SJSA1 (cell line): ENCODE measurements around the gene DYRK1A. TPM values are rescaled to one million over a fixed set of nuclear protein-coding genes. Genes with fewer than 3 reads are reported as not detected.

Experiments used
- DNase-seq, 2 experiments: peaks; one replicate each; pipeline ENCODE4 v3.0.0-alpha.2; 2015 to 2020; ENCODE audit warnings: low spot score in 2 of 2, low read depth in 1 of 2
- H3K27ac ChIP-seq: fragments of 250-450 bp; sonication (Bioruptor Pico); 2 replicates; pipeline ENCODE4 v1.5.1; 2020; ENCODE audit warnings: mild to moderate bottlenecking, moderate library complexity
- H3K27me3 ChIP-seq: fragments of 250-450 bp; sonication (Bioruptor Pico); replicated peaks from 2 replicates; pipeline ENCODE4 v1.5.1; 2020; ENCODE audit warnings: mild to moderate bottlenecking, moderate library complexity
- H3K36me3 ChIP-seq: fragments of 250-450 bp; sonication (Bioruptor Pico); 2 replicates; pipeline ENCODE4 v1.5.1; 2020; ENCODE audit warnings: mild to moderate bottlenecking
- H3K4me1 ChIP-seq: fragments of 250-450 bp; sonication (Bioruptor Pico); replicated peaks from 2 replicates; pipeline ENCODE4 v1.6.1; 2021; ENCODE audit warnings: mild to moderate bottlenecking
- H3K4me3 ChIP-seq: fragments of 250-450 bp; sonication (Bioruptor Pico); 2 replicates; pipeline ENCODE4 v1.5.1; 2020; ENCODE audit warnings: mild to moderate bottlenecking
- H3K9me3 ChIP-seq: fragments of 250-450 bp; sonication (Bioruptor Pico); replicated peaks from 2 replicates; pipeline ENCODE4 v1.5.1; 2020; ENCODE audit warnings: mild to moderate bottlenecking
- total RNA-seq: library from RNA; depleted of rRNA; stranded (reverse); fragments of >200 nt; shearing (Covaris generic); gene quantifications from 2 replicates; pipeline ENCODE4 v1.2.3, GENCODE V29; 2014

DYRK1A gene
- total RNA-seq, 1 experiment from 2014 or later = 51.3 TPM

GRCh38 chr21:37425001-37425400, 58.4 kb downstream of the DYRK1A start:
- no peaks in the 10 kb centered on the region for H3K9me3 ChIP-seq
- 0 out of 2 replicates have a peak, but pooled peaks cover 3% of the 10 kb centered on the region for H3K4me1 ChIP-seq
- peaks cover 41% of the 10 kb centered on the region for H3K36me3 ChIP-seq
- no peak for DNase-seq
- no peak overlapping the region for H3K27ac ChIP-seq
- H3K4me3 ChIP-seq = no peak overlapping the region
- no peaks in the 10 kb centered on the region for H3K27me3 ChIP-seq

DNA sequence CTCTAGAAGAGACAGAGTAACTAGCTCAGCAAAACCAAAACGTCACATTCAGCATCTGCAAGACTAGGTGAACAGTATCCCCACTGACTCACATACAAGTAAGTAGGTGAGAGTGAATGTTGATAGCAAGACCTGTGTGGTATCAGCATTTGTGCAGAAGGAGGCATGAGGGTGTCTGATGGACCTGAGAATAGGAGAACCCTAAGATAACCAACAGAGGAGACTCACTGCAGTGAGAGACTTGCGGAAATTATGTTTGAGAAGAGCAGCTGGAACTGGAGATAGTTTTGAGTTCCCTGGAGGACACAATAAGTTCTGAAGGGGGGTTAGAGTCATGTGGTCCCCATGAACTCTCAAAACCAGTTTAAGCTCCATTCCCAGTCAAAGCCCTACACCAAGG, 59.1 kb downstream of the DYRK1A start:
- Histone ChIP-seq H3K27ac (no peak overlapping the region), H3K36me3 (peaks cover 41% of the 10 kb centered on the region), H3K4me1 (0 out of 2 replicates have a peak, but pooled peaks cover 3% of the 10 kb centered on the region), H3K4me3 (no peak overlapping the region), H3K9me3 (no peaks in the 10 kb centered on the region), H3K27me3 (no peaks in the 10 kb centered on the region)
- no peak for DNase-seq

DNA sequence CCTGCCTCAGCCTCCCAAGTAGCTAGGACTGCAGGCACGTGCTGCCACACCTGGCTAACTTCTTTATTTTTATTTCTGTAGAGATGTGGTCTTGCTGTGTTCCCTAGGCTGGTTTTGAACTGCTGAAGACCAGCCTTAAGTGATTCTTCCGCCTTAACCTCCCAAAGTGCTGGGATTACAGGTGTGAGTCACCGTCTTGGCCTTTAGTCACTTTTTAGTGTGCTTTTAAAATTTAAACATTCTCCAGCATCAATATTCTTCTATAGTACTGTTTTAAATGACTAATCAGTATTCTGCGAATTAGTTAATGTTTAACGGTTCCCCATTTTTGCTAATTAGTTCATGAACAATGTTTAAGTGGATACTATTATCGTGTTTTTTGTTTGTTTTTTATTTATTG, 60.6 kb downstream of the DYRK1A start:
- 0 out of 2 replicates have a peak, but pooled peaks cover 3% of the 10 kb centered on the region for H3K4me1 ChIP-seq
- H3K9me3 ChIP-seq = no peaks in the 10 kb centered on the region
- H3K36me3 ChIP-seq = peaks cover 31% of the 10 kb centered on the region
- H3K4me3 ChIP-seq = no peak overlapping the region
- H3K27me3 ChIP-seq = no peaks in the 10 kb centered on the region
- DNase-seq = no peak
- no peak overlapping the region for H3K27ac ChIP-seq

DNA sequence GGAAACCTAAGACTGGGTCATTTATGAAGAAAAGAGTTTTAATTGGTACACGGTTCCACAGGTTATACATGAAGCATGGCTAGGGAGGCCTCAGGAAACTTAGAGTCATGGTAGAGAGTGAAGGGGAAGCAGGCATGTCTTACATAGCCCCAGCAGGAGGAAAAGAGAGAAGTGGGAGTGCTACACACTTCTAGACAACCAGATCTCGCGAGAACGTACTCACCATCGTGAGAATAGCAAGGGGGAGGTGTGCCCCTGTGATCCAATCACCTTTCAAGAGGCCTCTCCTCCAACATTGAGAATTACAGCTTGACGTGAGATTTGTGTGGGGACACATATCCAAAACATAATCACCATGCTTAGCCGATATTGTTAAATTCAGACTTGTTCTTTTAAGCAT, 62.8 kb downstream of the DYRK1A start:
- Histone ChIP-seq H3K27me3 (no peaks in the 10 kb centered on the region), H3K9me3 (no peaks in the 10 kb centered on the region), H3K4me3 (no peak overlapping the region), H3K36me3 (peaks cover 20% of the 10 kb centered on the region), H3K4me1 (0 out of 2 replicates have a peak, but pooled peaks cover 3% of the 10 kb centered on the region), H3K27ac (no peak overlapping the region)
- DNase-seq = no peak

DNA sequence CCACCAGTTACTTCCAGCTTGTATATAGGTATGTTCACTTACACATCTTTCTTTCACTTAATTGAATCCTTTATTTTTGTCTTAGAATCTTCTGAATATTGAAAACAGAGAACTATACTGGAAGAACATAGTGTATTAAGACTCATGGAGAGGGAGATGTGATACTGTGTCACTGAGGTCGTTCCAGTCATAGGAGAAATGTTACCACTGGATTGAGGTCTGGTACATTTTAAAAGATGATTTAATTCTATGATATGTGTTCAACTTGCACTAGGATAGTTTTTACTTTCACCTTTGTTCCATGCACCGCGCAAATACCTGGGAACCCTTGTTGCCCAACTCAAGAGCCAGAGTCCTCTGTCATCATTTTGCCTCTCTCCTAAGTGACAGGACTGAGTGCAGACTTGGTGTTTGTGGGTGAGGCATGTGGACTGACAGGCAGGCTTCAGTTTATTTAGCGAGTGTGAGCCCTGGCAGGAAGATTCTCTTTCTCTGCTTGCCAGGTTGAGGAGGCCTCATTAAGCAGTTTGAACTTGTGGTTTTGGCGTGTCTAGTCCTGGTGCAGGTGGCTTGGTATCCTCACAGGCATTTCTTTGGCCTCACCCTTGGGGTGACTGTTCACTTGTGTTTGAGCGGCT, 63.7 kb downstream of the DYRK1A start:
- Histone ChIP-seq H3K4me1 (0 out of 2 replicates have a peak, but pooled peaks cover 3% of the 10 kb centered on the region), H3K27ac (no peak overlapping the region), H3K4me3 (no peak overlapping the region), H3K9me3 (no peaks in the 10 kb centered on the region), H3K27me3 (no peaks in the 10 kb centered on the region), H3K36me3 (peaks cover 20% of the 10 kb centered on the region)
- no peak for DNase-seq

- H3K27me3 ChIP-seq = no peaks in the 10 kb centered on the region
- H3K4me1 ChIP-seq = 0 out of 2 replicates have a peak, but pooled peaks cover 3% of the 10 kb centered on the region
- H3K36me3 ChIP-seq = peaks cover 11% of the 10 kb centered on the region
- no peak for DNase-seq
- H3K27ac ChIP-seq = no peak overlapping the region
- no peaks in the 10 kb centered on the region for H3K9me3 ChIP-seq
- H3K4me3 ChIP-seq = no peak overlapping the region
Measured at GRCh38 chr21:37431243-37431642, 64.7 kb downstream of the DYRK1A start.

- Histone ChIP-seq H3K4me1 (no peaks in the 10 kb centered on the region), H3K27me3 (no peaks in the 10 kb centered on the region), H3K4me3 (no peak overlapping the region), H3K9me3 (no peaks in the 10 kb centered on the region), H3K27ac (no peak overlapping the region), H3K36me3 (peaks cover 9% of the 10 kb centered on the region)
- DNase-seq = no peak
Measured at GRCh38 chr21:37432710-37433455, 66.3 kb downstream of the DYRK1A start.

- no peaks in the 10 kb centered on the region for H3K9me3 ChIP-seq
- H3K4me3 ChIP-seq = no peak overlapping the region
- peaks cover 6% of the 10 kb centered on the region for H3K36me3 ChIP-seq
- no peaks in the 10 kb centered on the region for H3K4me1 ChIP-seq
- no peaks in the 10 kb centered on the region for H3K27me3 ChIP-seq
- H3K27ac ChIP-seq = no peak overlapping the region
- no peak for DNase-seq
Measured at GRCh38 chr21:37433456-37433840, 66.9 kb downstream of the DYRK1A start.

GRCh38 chr21:37435120-37435519, 68.5 kb downstream of the DYRK1A start:
- Histone ChIP-seq H3K9me3 (no peaks in the 10 kb centered on the region), H3K4me3 (no peak overlapping the region), H3K4me1 (no peaks in the 10 kb centered on the region), H3K27me3 (no peaks in the 10 kb centered on the region), H3K36me3 (no peaks in the 10 kb centered on the region), H3K27ac (no peak overlapping the region)
- DNase-seq = no peak

- Histone ChIP-seq H3K27ac (no peak overlapping the region), H3K9me3 (no peaks in the 10 kb centered on the region)
- DNase-seq = no peak
Measured at GRCh38 chr21:37435711-37436110, 69.1 kb downstream of the DYRK1A start.

DNA sequence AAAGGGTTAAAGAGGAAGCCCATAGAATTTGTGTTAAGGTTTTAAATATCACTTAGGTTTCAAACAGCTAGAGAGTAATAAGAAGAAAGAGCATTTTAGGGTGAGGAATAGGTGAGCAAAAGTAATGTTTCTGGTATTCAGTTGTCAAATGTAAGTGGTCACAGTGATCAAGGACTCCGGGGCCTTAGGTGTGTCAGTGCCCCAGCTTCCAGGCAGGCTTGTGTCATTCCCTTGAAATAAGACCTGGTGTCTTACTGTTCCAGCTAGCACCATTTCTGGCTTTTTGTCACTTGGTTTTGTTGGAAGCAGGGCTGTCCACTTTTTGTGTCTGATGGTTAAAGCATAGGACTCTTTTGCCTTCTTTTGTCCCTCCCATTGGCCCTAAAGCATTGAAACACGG, 69.6 kb downstream of the DYRK1A start:
- Histone ChIP-seq H3K4me1 (no peaks in the 10 kb centered on the region), H3K4me3 (no peak overlapping the region), H3K36me3 (no peaks in the 10 kb centered on the region), H3K27ac (no peak overlapping the region), H3K9me3 (no peaks in the 10 kb centered on the region), H3K27me3 (no peaks in the 10 kb centered on the region)
- no peak for DNase-seq

More at GRCh38 chr21:37435711-37436110, 69.1 kb downstream of the DYRK1A start:
- H3K36me3 ChIP-seq = no peaks in the 10 kb centered on the region
- H3K4me1 ChIP-seq = no peaks in the 10 kb centered on the region
- no peaks in the 10 kb centered on the region for H3K27me3 ChIP-seq
- no peak overlapping the region for H3K4me3 ChIP-seq

- no peak overlapping the region for H3K4me3 ChIP-seq
- H3K36me3 ChIP-seq = no peaks in the 10 kb centered on the region
- H3K4me1 ChIP-seq = no peaks in the 10 kb centered on the region
- no peaks in the 10 kb centered on the region for H3K9me3 ChIP-seq
- no peak for DNase-seq
- H3K27me3 ChIP-seq = no peaks in the 10 kb centered on the region
- no peak overlapping the region for H3K27ac ChIP-seq
Measured at GRCh38 chr21:37437376-37438080, 71.0 kb downstream of the DYRK1A start.

DNA sequence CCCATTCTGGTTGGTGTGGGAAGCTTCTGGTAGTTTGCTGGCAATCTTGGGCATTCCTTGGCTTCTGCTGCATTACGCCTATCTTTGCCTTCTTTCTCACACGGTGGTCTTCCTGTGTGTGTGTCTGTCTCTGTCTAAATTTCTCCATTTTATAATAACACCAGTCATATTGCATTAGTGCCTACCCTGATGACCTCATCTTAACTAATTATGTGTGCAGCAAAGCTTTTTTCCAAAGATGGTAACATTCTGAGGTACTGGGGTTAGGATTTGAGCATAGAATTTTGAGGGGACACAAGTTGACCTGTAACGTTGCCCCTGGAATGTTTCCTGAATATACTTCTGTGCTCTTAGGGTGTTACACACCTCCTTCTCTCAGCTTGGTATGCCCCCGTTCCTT, 77.1 kb downstream of the DYRK1A start:
- Histone ChIP-seq H3K9me3 (no peaks in the 10 kb centered on the region; the same call in 1 of the 2 replicates), H3K4me1 (peaks cover 15% of the 10 kb centered on the region), H3K27me3 (no peaks in the 10 kb centered on the region), H3K27ac (no peak overlapping the region), H3K4me3 (no peak overlapping the region), H3K36me3 (no peaks in the 10 kb centered on the region; the same call in 1 of the 2 replicates)
- DNase-seq = no peak

DNA sequence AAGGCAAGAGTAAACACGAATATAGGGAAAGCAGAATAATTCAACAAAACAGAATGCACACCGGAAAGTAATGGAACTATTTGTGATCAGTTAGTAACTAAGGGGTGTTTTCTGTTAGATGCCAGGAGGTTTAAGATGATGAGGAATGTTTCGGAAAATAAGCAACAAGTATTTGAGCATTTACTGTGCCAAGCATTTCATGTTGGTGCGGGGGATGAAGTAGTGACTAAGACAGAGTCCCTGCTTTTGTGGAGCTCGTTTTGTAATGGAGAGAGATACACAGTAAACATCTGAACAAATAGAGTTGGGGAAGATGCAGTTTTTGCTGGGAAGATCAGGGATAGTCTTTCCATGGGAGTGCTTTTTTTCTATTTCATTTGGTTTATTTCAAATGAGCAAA, 78.7 kb downstream of the DYRK1A start:
- no peak overlapping the region for H3K27ac ChIP-seq
- H3K4me3 ChIP-seq = no peak overlapping the region
- peaks cover 30% of the 10 kb centered on the region for H3K4me1 ChIP-seq
- DNase-seq = no peak
- no peaks in the 10 kb centered on the region for H3K27me3 ChIP-seq
- H3K36me3 ChIP-seq = no peaks in the 10 kb centered on the region; the same call in 1 of the 2 replicates
- no peaks in the 10 kb centered on the region; the same call in 1 of the 2 replicates for H3K9me3 ChIP-seq
